Nephron (organoid): Measurements from ENCODE around the gene CKMT2.
A peak's percentile ranks its signal among the peaks of the same experiment; 100 is the strongest.

ENCODE experiments used
- H3K27ac Mint-ChIP-seq, 3 experiments: 2 replicates each; pipeline ENCODE4 v1.8.0; 2020; ENCODE audit warnings: mixed read lengths in 3 of 3, mild to moderate bottlenecking in 2 of 3, moderate library complexity in 1 of 3
- H3K27me3 Mint-ChIP-seq: 2 replicates; pipeline ENCODE4 v1.8.0; 2021; ENCODE audit warnings: low read depth, mild to moderate bottlenecking, moderate library complexity, mixed read lengths
- H3K36me3 Mint-ChIP-seq: 2 replicates; pipeline ENCODE4 v1.8.0; 2020; ENCODE audit warnings: low read depth, mixed read lengths
- H3K4me1 Mint-ChIP-seq: 2 replicates; pipeline ENCODE4 v1.8.0; 2020; ENCODE audit warnings: mixed read lengths
- H3K4me3 Mint-ChIP-seq, 3 experiments: 2 replicates each; pipeline ENCODE4 v1.8.0; 2020; ENCODE audit warnings: mild to moderate bottlenecking in 3 of 3, mixed read lengths in 3 of 3, moderate library complexity in 2 of 3
- H3K9me3 Mint-ChIP-seq: 2 replicates; pipeline ENCODE4 v1.8.0; 2020; ENCODE audit warnings: mixed read lengths
- TF ChIP-seq, protein P1 (sequence below), 3 experiments: fragments of 200-600 bp; sonication (generic); IDR thresholded peaks; one replicate each; pipeline ENCODE4 v1.5.0; 2021; ENCODE audit warnings: antibody characterized with exemption in 3 of 3; ENCODE audit not compliant: unreplicated experiment in 3 of 3

CKMT2 gene

DNA sequence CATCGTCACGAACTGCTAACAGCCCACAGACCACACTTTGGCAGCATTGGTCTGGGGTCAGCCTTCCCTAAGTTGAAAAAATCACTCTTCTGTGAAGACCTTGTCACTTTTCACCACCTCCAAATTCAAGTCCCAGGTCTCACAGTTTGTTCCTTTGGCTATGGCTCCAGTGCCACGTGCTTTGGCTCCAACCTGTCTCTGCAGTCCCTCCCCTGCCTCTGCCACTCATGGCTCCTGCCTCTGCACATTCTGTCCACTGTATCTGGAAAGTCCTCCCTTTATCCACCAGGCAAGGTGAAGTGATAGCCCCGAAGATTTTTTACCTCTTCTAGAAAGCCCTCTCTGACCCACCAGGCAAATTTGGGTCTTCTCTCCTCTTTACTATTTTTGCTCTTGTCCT lies 5.3 kb downstream of the CKMT2 start:
- peaks cover 13% of the 10 kb centered on the region for H3K36me3 Mint-ChIP-seq
- no peaks in the 10 kb centered on the region for H3K9me3 Mint-ChIP-seq
- peaks cover 44% of the 10 kb centered on the region for H3K4me1 Mint-ChIP-seq
- TF ChIP-seq, protein P1, sequence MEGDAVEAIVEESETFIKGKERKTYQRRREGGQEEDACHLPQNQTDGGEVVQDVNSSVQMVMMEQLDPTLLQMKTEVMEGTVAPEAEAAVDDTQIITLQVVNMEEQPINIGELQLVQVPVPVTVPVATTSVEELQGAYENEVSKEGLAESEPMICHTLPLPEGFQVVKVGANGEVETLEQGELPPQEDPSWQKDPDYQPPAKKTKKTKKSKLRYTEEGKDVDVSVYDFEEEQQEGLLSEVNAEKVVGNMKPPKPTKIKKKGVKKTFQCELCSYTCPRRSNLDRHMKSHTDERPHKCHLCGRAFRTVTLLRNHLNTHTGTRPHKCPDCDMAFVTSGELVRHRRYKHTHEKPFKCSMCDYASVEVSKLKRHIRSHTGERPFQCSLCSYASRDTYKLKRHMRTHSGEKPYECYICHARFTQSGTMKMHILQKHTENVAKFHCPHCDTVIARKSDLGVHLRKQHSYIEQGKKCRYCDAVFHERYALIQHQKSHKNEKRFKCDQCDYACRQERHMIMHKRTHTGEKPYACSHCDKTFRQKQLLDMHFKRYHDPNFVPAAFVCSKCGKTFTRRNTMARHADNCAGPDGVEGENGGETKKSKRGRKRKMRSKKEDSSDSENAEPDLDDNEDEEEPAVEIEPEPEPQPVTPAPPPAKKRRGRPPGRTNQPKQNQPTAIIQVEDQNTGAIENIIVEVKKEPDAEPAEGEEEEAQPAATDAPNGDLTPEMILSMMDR (IDR thresholded peaks at IDR 0.05; ENCODE audit: unreplicated experiment in 3 of 3), result no peak
- H3K4me3 Mint-ChIP-seq, result no peak overlapping the region
- H3K27ac Mint-ChIP-seq, result no peak overlapping the region
- H3K27me3 Mint-ChIP-seq, result no peaks in the 10 kb centered on the region

DNA sequence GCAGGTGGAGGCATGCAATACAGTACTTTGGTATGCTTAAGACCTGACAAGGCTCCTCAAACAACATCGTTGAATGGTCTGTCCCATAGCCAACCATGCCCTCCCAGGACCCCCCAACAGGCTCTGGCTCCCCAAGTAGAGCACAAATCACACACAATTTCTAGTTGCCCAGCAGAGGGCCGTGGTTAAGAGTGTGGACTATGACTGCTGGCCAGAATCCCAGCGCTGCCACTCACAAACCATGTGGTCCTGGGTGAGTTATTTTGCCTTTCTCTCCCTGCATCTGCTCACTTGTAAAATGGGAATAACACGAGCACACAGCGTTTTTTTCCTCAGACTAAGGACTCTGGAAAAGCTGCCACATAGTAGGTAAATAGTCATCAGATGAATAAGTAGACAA lies 6.5 kb downstream of the CKMT2 start:
- Mint-ChIP-seq H3K27ac (no peak overlapping the region), H3K36me3 (peaks cover 13% of the 10 kb centered on the region), H3K4me1 (peaks cover 32% of the 10 kb centered on the region), H3K27me3 (no peaks in the 10 kb centered on the region), H3K9me3 (no peaks in the 10 kb centered on the region), H3K4me3 (no peak overlapping the region)
- TF ChIP-seq, protein P1 (IDR thresholded peaks at IDR 0.05; ENCODE audit: unreplicated experiment in 3 of 3), result no peak

DNA sequence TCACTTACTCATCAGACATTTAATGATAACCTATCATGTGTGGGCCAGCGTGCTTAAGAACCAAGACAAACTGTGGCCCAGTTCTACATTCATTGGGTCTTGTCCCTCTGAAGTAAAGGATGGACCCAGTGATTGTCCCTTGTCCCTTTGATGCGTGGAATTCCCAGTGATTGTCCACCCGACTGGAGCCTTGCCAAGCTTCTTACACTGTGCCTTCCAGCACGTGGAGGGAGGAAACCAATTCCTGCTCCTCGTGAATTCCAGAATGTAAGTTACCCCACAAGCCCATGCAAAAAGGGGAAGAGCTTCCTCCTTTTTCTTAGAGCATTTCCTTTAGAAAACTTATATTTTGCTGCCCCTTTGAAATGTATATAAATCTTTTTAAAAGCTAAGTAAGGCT lies 7.9 kb downstream of the CKMT2 start:
- TF ChIP-seq, protein P1 (IDR thresholded peaks at IDR 0.05; ENCODE audit: unreplicated experiment in 3 of 3), result no peak
- no peaks in the 10 kb centered on the region for H3K9me3 Mint-ChIP-seq
- H3K27ac Mint-ChIP-seq, result peak overlapping the region in 1 of 3 experiments; percentile 14
- H3K27me3 Mint-ChIP-seq, result no peaks in the 10 kb centered on the region
- peaks cover 14% of the 10 kb centered on the region for H3K36me3 Mint-ChIP-seq
- H3K4me1 Mint-ChIP-seq, result peaks cover 33% of the 10 kb centered on the region
- no peak overlapping the region for H3K4me3 Mint-ChIP-seq

DNA sequence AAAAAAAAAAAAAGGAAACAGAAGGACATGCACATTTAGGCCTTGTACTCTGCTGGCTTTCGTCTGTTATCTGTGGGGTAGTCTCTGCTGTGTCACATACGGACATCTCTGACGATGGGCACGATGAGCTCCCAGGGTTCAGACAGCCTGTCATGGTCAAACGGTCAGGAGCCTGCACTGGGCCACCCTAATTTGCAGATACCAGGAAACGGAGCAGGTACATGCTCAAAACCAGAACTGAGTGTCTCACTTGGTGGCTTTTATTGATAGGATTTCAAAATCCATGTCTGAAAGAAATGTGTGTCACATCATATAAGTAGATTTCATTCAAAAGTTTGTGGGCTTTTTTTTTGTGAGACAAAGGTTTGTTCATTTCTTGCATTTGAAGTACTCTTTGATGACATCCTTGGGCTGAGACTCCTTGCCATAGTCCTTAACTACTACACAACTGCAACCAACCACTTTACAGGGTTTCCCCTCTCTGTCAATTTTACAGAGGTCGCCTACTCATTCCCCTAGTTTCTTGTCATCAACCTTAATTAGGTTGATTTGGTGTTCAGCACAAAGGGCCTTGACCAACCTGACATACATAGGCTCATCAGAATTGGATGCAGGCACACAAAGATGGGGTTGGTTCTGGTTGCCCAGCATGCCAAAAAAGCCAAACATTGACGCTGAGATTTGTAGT lies 9.0 kb downstream of the CKMT2 start:
- TF ChIP-seq, protein P1 (IDR thresholded peaks at IDR 0.05; ENCODE audit: unreplicated experiment in 3 of 3), result no peak
- Mint-ChIP-seq H3K27ac (no peak overlapping the region), H3K4me1 (peaks cover 38% of the 10 kb centered on the region), H3K36me3 (peaks cover 14% of the 10 kb centered on the region), H3K27me3 (no peaks in the 10 kb centered on the region), H3K9me3 (no peaks in the 10 kb centered on the region), H3K4me3 (no peak overlapping the region)

DNA sequence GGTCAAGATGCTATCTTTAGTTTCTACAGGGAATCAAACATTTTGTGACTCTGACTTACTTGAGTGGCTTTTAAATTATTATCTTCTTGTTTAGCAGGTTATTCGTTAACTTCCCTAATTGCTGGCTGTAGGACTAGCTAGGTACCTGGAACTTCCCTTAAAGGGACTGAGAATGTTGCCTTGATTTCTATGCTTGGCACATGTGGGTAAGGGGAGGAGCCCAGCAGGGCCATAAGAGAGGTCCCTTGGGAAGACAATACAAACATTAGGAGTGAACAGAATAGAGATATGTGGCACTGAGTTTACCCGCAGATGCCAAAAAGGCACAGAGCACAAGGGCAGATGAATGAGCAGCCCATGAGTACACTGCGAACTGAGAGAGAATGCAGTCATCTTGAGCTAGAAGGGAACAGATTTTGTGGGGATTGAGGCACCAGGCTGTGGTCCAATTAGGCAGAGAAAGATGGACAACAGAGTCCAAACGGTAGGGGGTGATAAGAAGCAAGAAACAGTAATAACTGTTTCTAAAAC lies 9.8 kb downstream of the CKMT2 start:
- Mint-ChIP-seq H3K9me3 (no peaks in the 10 kb centered on the region), H3K4me1 (peaks cover 42% of the 10 kb centered on the region)
- TF ChIP-seq, protein P1 (IDR thresholded peaks at IDR 0.05; ENCODE audit: unreplicated experiment in 3 of 3), result no peak

DNA sequence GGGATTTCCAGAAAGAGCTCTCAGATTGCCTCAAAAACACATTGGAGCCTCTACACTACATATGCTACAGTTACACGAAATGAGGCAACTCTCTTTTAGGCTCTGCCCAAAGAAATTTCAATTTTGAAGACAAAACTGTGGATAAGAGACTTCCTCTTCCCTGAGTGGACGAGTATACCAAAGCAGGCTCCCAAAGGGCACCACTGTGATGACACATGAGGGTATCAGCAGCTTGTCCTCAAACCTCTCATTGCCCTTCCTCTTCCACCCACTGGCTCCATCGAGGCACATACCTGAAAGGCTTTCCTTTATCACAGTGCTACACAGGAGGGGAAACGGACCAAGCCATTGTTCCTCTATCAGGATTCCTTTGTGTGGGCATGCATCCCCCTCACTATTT lies 11.3 kb downstream of the CKMT2 start:
- no peaks in the 10 kb centered on the region for H3K27me3 Mint-ChIP-seq
- peaks cover 11% of the 10 kb centered on the region for H3K36me3 Mint-ChIP-seq
- H3K4me3 Mint-ChIP-seq, result no peak overlapping the region
- peaks cover 42% of the 10 kb centered on the region for H3K4me1 Mint-ChIP-seq
- TF ChIP-seq, protein P1 (IDR thresholded peaks at IDR 0.05; ENCODE audit: unreplicated experiment in 3 of 3), result no peak
- H3K9me3 Mint-ChIP-seq, result no peaks in the 10 kb centered on the region
- no peak overlapping the region for H3K27ac Mint-ChIP-seq

More for the DNA sequence above, 9.8 kb downstream of the CKMT2 start:
- no peaks in the 10 kb centered on the region for H3K27me3 Mint-ChIP-seq
- no peak overlapping the region for H3K4me3 Mint-ChIP-seq
- H3K27ac Mint-ChIP-seq, result peak overlapping the region in 2 of 3 experiments; percentile 20 to 45
- peaks cover 14% of the 10 kb centered on the region for H3K36me3 Mint-ChIP-seq
